MG63 (cell line): ENCODE results near the gene CTAGE6. TPM values are rescaled to one million over a fixed set of nuclear protein-coding genes. Genes with fewer than 3 reads are reported as not detected.
"Not testable (repeated sequence)": the region's sequence is repeated elsewhere in the genome, so short reads cannot be mapped to it uniquely, and the experiment has no call there.

Source experiments
- DNase-seq: peaks from one replicate; pipeline ENCODE4 v3.0.0-alpha.2; 2020
- H3K27me3 ChIP-seq: fragments of 250-450 bp; sonication (Bioruptor Pico); 2 replicates; pipeline ENCODE4 v1.5.1; 2020; ENCODE audit warnings: mild to moderate bottlenecking, moderate library complexity
- H3K36me3 ChIP-seq: fragments of 250-450 bp; sonication (Bioruptor Pico); 2 replicates; pipeline ENCODE4 v1.5.1; 2020; ENCODE audit warnings: mild to moderate bottlenecking, moderate library complexity
- H3K4me3 ChIP-seq: fragments of 250-450 bp; sonication (Bioruptor Pico); 2 replicates; pipeline ENCODE4 v1.5.1; 2020; ENCODE audit warnings: mild to moderate bottlenecking, moderate library complexity
- H3K9me3 ChIP-seq: fragments of 250-450 bp; sonication (Bioruptor Pico); 2 replicates; pipeline ENCODE4 v1.5.1; 2020; ENCODE audit warnings: mild to moderate bottlenecking, moderate library complexity
- total RNA-seq: library from RNA; depleted of rRNA; stranded (reverse); fragments of >200 nt; shearing (Covaris generic); gene quantifications from 2 replicates; pipeline ENCODE4 v1.2.3, GENCODE V29; 2014; ENCODE audit warnings: low replicate concordance; rRNA removed

CTAGE6 gene
- total RNA-seq: not detected in 2 replicates

- H3K4me3 ChIP-seq, H3K27me3 ChIP-seq, H3K9me3 ChIP-seq, H3K36me3 ChIP-seq, DNase-seq: not testable (repeated sequence)
Measured at GRCh38 chr7:143757596-143757995, at the start of gene CTAGE6. Gene CTAGE6, minus strand, starts transcription at chr7:143757696. Its CDS starts 38 bp downstream, at chr7:143757658.

- DNase-seq: peak; percentile 1
- H3K9me3 ChIP-seq: not testable (repeated sequence)
Measured at GRCh38 chr7:143806664-143807071, 49.2 kb upstream of the CTAGE6 start.

DNA sequence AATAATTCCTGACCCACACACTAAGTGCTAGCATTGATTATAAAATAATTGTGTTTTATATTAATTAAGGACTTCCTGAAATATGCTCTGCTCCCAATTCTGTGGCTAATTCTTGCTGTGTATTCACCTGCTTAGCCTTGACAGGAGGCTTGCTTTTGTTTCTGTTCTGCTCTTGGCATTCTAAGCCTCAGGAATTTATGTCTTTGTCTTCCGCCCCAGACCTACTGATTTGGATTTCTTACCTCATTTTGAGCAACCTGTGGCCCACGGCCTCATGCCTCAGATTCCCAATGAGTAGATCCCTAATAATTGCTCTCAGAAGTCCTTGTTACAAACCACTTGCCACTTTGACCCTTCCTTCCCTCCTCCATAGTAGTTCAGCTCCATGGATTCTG is 40.4 kb upstream of the CTAGE6 start:
- H3K4me3 ChIP-seq, H3K27me3 ChIP-seq, H3K36me3 ChIP-seq, H3K9me3 ChIP-seq, DNase-seq: not testable (repeated sequence)

More at GRCh38 chr7:143806664-143807071, 49.2 kb upstream of the CTAGE6 start:
- not testable (repeated sequence) for H3K27me3 ChIP-seq, H3K4me3 ChIP-seq, H3K36me3 ChIP-seq

DNA sequence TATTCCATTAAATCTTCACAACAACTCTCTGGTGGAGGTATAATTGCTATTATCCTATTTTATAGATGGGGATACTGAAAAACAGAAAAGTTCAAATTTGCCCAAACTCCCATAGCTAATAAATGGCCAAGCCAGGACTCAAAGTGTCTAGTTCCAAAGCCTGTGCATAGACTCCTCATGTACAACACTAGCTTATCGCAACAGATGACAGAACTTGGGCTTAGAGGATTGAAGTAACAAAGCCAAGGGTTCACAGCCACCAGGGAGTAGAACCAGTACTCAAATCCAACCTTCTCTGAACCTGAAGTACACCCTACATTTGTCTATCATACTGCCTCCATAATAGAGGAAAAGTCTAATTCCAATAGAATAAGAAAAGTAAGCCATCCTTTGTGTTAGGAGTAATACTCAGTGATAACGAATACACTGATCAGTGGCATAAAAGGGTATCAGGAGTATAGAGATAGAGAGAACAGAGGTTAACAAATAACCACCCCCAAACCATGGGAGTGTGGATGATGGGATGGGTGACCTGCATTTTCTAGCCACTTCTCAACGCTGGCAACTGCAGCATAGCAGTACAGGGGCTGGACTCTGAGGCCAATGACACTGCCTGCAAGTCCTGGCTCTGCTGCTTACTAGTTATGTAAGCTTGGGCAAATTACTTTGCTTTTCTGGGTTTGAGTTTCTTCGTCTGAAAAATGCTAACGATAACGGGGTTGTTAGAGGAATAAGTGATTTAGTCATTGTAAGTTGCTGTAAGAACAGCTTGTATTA is 39.8 kb upstream of the CTAGE6 start:
- not testable (repeated sequence) for H3K4me3 ChIP-seq, H3K27me3 ChIP-seq, DNase-seq, H3K36me3 ChIP-seq, H3K9me3 ChIP-seq

DNA sequence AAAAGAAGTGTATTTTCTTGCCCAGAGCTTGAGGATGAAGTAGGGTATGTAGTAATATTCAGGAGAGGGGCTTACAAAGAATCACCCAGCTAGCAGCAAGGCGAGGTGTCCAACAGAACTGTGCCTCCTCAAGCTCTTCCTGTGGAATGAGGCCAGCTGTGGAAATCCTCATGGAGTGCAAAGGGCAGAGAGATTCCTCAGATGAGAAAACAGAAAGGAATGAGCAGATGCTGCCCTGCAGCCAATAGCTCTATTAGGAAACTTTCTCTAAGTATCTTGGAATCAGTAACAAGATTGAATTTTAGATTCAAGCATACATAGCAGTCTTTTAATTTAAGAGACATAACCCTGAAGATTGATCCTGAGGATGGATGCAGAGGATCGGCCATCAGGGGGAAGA is 38.2 kb upstream of the CTAGE6 start:
- H3K36me3 ChIP-seq, H3K9me3 ChIP-seq, H3K27me3 ChIP-seq, DNase-seq, H3K4me3 ChIP-seq: not testable (repeated sequence)

DNA sequence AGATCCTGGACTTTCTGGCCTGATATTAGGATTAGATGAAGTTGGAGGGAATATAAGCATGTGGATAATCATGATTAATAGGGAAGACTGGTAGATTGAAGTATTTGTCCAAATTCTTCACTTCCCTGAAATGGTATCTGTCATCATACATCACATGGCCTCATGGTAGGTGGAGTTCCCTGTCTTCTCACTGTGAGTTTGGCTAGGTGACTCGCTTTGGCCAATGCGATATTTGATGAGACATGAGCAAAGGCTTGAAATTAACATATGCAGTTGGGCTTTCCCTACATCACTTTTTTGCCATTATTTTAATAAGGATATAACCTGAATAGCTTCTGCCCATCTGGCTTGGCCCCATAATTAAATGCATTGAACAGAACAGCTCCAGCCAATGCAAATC is 35.1 kb upstream of the CTAGE6 start:
- not testable (repeated sequence) for H3K4me3 ChIP-seq, H3K27me3 ChIP-seq, H3K36me3 ChIP-seq, H3K9me3 ChIP-seq
- peak; percentile 54 for DNase-seq

DNA sequence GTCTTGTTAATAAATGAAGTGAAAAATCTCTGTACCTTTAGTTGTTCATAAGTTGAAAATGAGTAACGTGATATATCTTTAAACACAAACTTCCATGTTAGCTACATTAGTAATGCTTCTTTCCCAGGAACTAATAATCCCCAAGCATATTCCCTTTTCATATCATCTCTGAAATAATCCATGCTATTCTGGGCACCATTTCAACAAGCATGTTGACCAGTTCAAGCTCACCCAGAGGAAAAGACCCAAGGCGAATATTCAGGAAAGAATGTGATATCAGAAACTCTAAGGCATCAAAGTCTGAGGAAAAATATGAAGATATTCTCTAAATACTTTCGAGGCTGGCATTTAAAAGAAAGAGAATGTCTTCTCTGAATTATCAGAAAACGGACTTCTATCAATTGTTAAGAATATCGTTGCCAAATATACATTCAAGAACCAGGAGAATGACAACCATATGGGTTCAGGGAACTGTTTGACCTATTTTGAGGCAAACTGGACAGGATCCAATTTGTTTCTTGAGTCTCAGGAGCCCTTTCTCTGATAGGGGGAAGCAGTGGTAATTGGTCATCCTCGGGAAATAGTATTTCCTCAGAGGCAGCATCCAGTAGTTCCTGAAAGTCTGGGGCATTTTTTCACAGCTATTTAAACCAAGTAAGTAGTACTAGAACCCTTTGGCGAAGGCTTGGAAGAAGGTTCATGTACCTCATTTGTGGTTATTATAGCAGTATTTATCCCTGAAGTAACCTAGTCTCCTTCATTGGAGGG is 28.1 kb upstream of the CTAGE6 start:
- not testable (repeated sequence) for DNase-seq, H3K9me3 ChIP-seq, H3K36me3 ChIP-seq, H3K4me3 ChIP-seq, H3K27me3 ChIP-seq

DNA sequence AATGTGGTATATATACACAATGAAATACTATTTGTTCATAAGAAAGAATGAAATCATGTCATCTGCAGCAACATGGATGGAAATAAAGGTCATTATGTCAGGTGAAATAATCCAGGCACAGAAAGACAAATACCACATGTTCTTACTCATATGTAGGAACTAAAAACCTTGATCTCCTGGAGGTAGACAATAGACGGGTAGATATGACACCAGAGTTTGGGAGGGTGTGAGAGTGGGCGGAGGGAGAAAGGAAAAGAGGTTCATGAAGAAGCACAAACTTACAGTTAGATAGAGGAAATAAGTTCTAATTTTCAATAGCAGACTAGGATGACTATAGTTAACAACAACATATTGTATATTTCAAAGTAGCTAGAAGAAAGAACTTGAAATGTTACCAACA is 22.1 kb upstream of the CTAGE6 start:
- not testable (repeated sequence) for H3K9me3 ChIP-seq, H3K36me3 ChIP-seq, H3K27me3 ChIP-seq, DNase-seq, H3K4me3 ChIP-seq

GRCh38 chr7:143772738-143773468 is 15.4 kb upstream of the CTAGE6 start:
- H3K9me3 ChIP-seq, H3K27me3 ChIP-seq, H3K36me3 ChIP-seq, H3K4me3 ChIP-seq, DNase-seq: not testable (repeated sequence)

GRCh38 chr7:143767531-143767930 is 10.0 kb upstream of the CTAGE6 start:
- not testable (repeated sequence) for H3K36me3 ChIP-seq, H3K9me3 ChIP-seq, DNase-seq, H3K4me3 ChIP-seq, H3K27me3 ChIP-seq

- H3K36me3 ChIP-seq, DNase-seq, H3K9me3 ChIP-seq, H3K4me3 ChIP-seq, H3K27me3 ChIP-seq: not testable (repeated sequence)
Measured at GRCh38 chr7:143765678-143766077, 8.2 kb upstream of the CTAGE6 start.

GRCh38 chr7:143763065-143763464 is 5.6 kb upstream of the CTAGE6 start:
- H3K4me3 ChIP-seq, H3K36me3 ChIP-seq, H3K9me3 ChIP-seq, DNase-seq, H3K27me3 ChIP-seq: not testable (repeated sequence)

GRCh38 chr7:143745340-143745739 is 12.2 kb downstream of the CTAGE6 start:
- not testable (repeated sequence) for H3K27me3 ChIP-seq, H3K36me3 ChIP-seq, H3K4me3 ChIP-seq, H3K9me3 ChIP-seq, DNase-seq

DNA sequence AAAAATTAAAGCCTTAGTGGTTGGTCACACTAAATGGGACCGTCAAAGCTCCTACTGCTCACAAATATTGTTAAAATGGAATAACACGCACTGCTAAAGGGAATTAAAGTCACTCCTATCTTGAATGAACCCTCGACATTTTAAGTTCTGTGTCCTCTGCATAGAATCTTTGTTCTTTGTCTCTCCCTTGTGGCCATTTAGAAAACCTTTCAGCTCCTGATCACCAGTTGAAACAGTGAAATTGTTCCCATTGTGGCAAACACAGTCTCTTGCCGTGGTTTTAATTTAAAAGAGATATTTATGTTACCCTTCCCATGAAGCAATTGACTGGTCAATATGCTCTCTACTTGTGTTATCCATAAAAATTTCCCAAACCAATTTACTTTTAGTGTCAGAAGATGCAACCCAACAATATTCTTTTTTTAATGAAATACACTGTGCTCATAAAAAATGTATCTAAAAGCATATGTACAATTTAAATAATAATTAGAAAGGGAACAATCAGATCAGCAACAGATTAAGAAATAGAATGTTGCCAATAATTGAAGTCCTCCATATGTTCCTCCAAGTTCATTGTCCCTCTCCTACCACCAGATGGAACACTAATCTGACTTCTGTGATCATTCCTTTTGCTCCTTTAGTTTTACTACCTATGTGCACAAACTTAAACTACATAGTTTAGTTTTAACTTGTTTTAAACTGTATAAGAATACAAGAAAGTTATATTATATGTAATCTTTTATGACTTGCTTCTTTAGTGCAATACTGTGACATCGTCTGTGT is 20.3 kb downstream of the CTAGE6 start:
- DNase-seq, H3K27me3 ChIP-seq, H3K9me3 ChIP-seq, H3K4me3 ChIP-seq, H3K36me3 ChIP-seq: not testable (repeated sequence)

DNA sequence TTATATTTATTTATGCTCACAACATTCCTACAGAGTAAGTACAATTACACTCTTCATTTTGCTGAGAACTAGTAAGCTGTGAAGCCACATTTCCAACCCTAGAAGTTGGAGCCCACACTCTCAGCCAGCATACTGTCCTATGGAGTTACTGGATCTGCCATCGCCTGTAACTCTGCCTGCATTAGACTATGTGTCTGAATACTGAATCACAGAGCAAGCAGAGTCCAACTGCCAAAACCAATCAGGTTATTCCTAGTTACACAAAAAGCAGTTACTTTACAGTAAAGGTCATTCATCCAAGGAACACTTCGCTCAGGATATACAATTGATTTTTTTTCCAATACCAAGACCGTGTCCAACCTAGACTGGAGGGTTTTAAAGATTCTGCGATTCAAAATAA is 21.5 kb downstream of the CTAGE6 start:
- Histone ChIP-seq H3K4me3 (no peak overlapping the region), H3K36me3 (no peaks in the 10 kb centered on the region), H3K27me3 (no peaks in the 10 kb centered on the region), H3K9me3 (no peaks in the 10 kb centered on the region)
- DNase-seq: no peak

- H3K36me3 ChIP-seq: no peaks in the 10 kb centered on the region
Measured at GRCh38 chr7:143733876-143734275, 23.6 kb downstream of the CTAGE6 start.

More at GRCh38 chr7:143733876-143734275, 23.6 kb downstream of the CTAGE6 start:
- Histone ChIP-seq H3K27me3 (no peaks in the 10 kb centered on the region), H3K4me3 (no peak overlapping the region), H3K9me3 (no peaks in the 10 kb centered on the region)
- DNase-seq: no peak
